ENCODE measurements around the gene GCH1. TPM values are rescaled to one million over a fixed set of nuclear protein-coding genes. Genes with fewer than 3 reads are reported as not detected.

Gene GCH1
- total RNA-seq, 1 donor from 2014 or later = 3.6 TPM

GRCh38 chr14:54796961-54797360, 105.7 kb downstream of the GCH1 start:
- Mint-ChIP-seq H3K4me1 (ENCODE audit: low read depth, unreplicated experiment) (peaks cover 8% of the 10 kb centered on the region), H3K27ac (ENCODE audit: unreplicated experiment) (no peak overlapping the region), H3K36me3 (ENCODE audit: low read depth, unreplicated experiment) (peaks cover 12% of the 10 kb centered on the region), H3K27me3 (ENCODE audit: low read depth, unreplicated experiment) (no peaks in the 10 kb centered on the region), H3K4me3 (ENCODE audit: unreplicated experiment) (no peak overlapping the region), H3K9me3 (ENCODE audit: unreplicated experiment) (peaks cover 15% of the 10 kb centered on the region)
- no peaks in the 10 kb centered on the region for H3K27me3 ChIP-seq (ENCODE audit: insufficient read depth, low read length)
- H3K4me2 ChIP-seq (ENCODE audit: low read length) = peak overlapping the region; percentile 44
- no peak overlapping the region for H3K4me3 ChIP-seq (ENCODE audit: insufficient read depth, low read depth, low read length)
- no peaks in the 10 kb centered on the region for H4K20me1 ChIP-seq (ENCODE audit: insufficient read depth, low read length)
- no peak overlapping the region for H3K9ac ChIP-seq (ENCODE audit: low read length)
- peaks cover 2% of the 10 kb centered on the region for H3K36me3 ChIP-seq (ENCODE audit: insufficient read depth, low read length)
- H2AFZ ChIP-seq (ENCODE audit: low read depth, low read length) = no peak overlapping the region
- peak; percentile 93 for FAIRE-seq
- no peak for TF ChIP-seq EZH2 (IDR thresholded peaks at IDR 0.05; ENCODE audit: insufficient read depth, low read length)
- TF ChIP-seq CTCF (IDR thresholded peaks at IDR 0.05; ENCODE audit: insufficient read depth, low read depth, low read length) = no peak
- H3K79me2 ChIP-seq (ENCODE audit: insufficient read depth, low read length) = no peaks in the 10 kb centered on the region
- DNase-seq (ENCODE audit: low read depth) = peak; percentile 69
- H3K9me3 ChIP-seq (ENCODE audit: insufficient read depth, low read depth, low read length) = peaks cover 10% of the 10 kb centered on the region
- H3K4me1 ChIP-seq (ENCODE audit: insufficient read depth, low read length) = peaks cover 7% of the 10 kb centered on the region
- peak overlapping the region; percentile 11 for H3K27ac ChIP-seq (ENCODE audit: low read depth, low read length)

GRCh38 chr14:54794796-54795195, 107.8 kb downstream of the GCH1 start:
- H3K9ac ChIP-seq (ENCODE audit: low read length) = no peak overlapping the region
- DNase-seq (ENCODE audit: low read depth) (no peak), FAIRE-seq (no peak)
- H3K79me2 ChIP-seq (ENCODE audit: insufficient read depth, low read length) = no peaks in the 10 kb centered on the region
- H4K20me1 ChIP-seq (ENCODE audit: insufficient read depth, low read length) = no peaks in the 10 kb centered on the region
- H3K27me3 ChIP-seq (ENCODE audit: insufficient read depth, low read length) = no peaks in the 10 kb centered on the region
- H3K4me2 ChIP-seq (ENCODE audit: low read length) = no peak overlapping the region
- H3K27me3 Mint-ChIP-seq (ENCODE audit: low read depth, unreplicated experiment) = no peaks in the 10 kb centered on the region
- no peak for TF ChIP-seq CTCF (IDR thresholded peaks at IDR 0.05; ENCODE audit: insufficient read depth, low read depth, low read length)
- no peak for TF ChIP-seq EZH2 (IDR thresholded peaks at IDR 0.05; ENCODE audit: insufficient read depth, low read length)
- H3K36me3 ChIP-seq (ENCODE audit: insufficient read depth, low read length) = peaks cover 3% of the 10 kb centered on the region
- H2AFZ ChIP-seq (ENCODE audit: low read depth, low read length) = no peak overlapping the region
- no peak overlapping the region for H3K4me3 Mint-ChIP-seq (ENCODE audit: unreplicated experiment)
- peaks cover 5% of the 10 kb centered on the region for H3K9me3 Mint-ChIP-seq (ENCODE audit: unreplicated experiment)
- H3K4me1 Mint-ChIP-seq (ENCODE audit: low read depth, unreplicated experiment) = peaks cover 8% of the 10 kb centered on the region
- peaks cover 12% of the 10 kb centered on the region for H3K36me3 Mint-ChIP-seq (ENCODE audit: low read depth, unreplicated experiment)
- H3K4me1 ChIP-seq (ENCODE audit: insufficient read depth, low read length) = peaks cover 7% of the 10 kb centered on the region
- H3K27ac Mint-ChIP-seq (ENCODE audit: unreplicated experiment) = no peak overlapping the region
- no peak overlapping the region for H3K27ac ChIP-seq (ENCODE audit: low read depth, low read length)
- H3K9me3 ChIP-seq (ENCODE audit: insufficient read depth, low read depth, low read length) = peaks cover 10% of the 10 kb centered on the region
- no peak overlapping the region for H3K4me3 ChIP-seq (ENCODE audit: insufficient read depth, low read depth, low read length)

GRCh38 chr14:54794159-54794558, 108.5 kb downstream of the GCH1 start:
- no peaks in the 10 kb centered on the region for H3K27me3 Mint-ChIP-seq (ENCODE audit: low read depth, unreplicated experiment)
- H3K4me3 Mint-ChIP-seq (ENCODE audit: unreplicated experiment) = no peak overlapping the region
- peaks cover 15% of the 10 kb centered on the region for H3K36me3 Mint-ChIP-seq (ENCODE audit: low read depth, unreplicated experiment)
- Histone ChIP-seq H4K20me1 (ENCODE audit: insufficient read depth, low read length) (no peaks in the 10 kb centered on the region), H3K36me3 (ENCODE audit: insufficient read depth, low read length) (peaks cover 3% of the 10 kb centered on the region), H3K27ac (ENCODE audit: low read depth, low read length) (no peak overlapping the region), H3K27me3 (ENCODE audit: insufficient read depth, low read length) (no peaks in the 10 kb centered on the region), H3K79me2 (ENCODE audit: insufficient read depth, low read length) (no peaks in the 10 kb centered on the region), H3K9me3 (ENCODE audit: insufficient read depth, low read depth, low read length) (peaks cover 10% of the 10 kb centered on the region), H3K4me2 (ENCODE audit: low read length) (no peak overlapping the region), H3K9ac (ENCODE audit: low read length) (no peak overlapping the region), H3K4me3 (ENCODE audit: insufficient read depth, low read depth, low read length) (no peak overlapping the region), H2AFZ (ENCODE audit: low read depth, low read length) (no peak overlapping the region), H3K4me1 (ENCODE audit: insufficient read depth, low read length) (peaks cover 7% of the 10 kb centered on the region)
- DNase-seq (ENCODE audit: low read depth) = no peak
- peaks cover 5% of the 10 kb centered on the region for H3K9me3 Mint-ChIP-seq (ENCODE audit: unreplicated experiment)
- no peak for FAIRE-seq
- TF ChIP-seq EZH2 (IDR thresholded peaks at IDR 0.05; ENCODE audit: insufficient read depth, low read length) = no peak
- no peak for TF ChIP-seq CTCF (IDR thresholded peaks at IDR 0.05; ENCODE audit: insufficient read depth, low read depth, low read length)
- peaks cover 8% of the 10 kb centered on the region for H3K4me1 Mint-ChIP-seq (ENCODE audit: low read depth, unreplicated experiment)
- no peak overlapping the region for H3K27ac Mint-ChIP-seq (ENCODE audit: unreplicated experiment)
